AG04450 (cell line): Measurements from ENCODE around the gene PPFIA4. TPM values are rescaled to one million over a fixed set of nuclear protein-coding genes. Genes with fewer than 3 reads are reported as not detected.

Source experiments
- CTCF ChIA-PET: fragments of 300-600, 350-600 bp; formaldehyde crosslinking; extraction: SDS; loops from one replicate; lab custom pipeline; 2022; ENCODE audit warnings: antibody characterized with exemption, inconsistent platforms; lab: Charles Lee
- POLR2A ChIA-PET: fragments of 350-600 bp; formaldehyde crosslinking; extraction: SDS; loops from one replicate; lab custom pipeline; 2021; ENCODE audit warnings: antibody characterized with exemption, inconsistent platforms; lab: Yijun Ruan, JAX
- DNase-seq: peaks from one replicate; pipeline ENCODE4 v3.0.0-alpha.2; 2011; ENCODE audit warnings: low read depth, low spot score
- H3K27ac ChIP-seq: one replicate; pipeline ENCODE4 v1.5.1; 2012; ENCODE audit warnings: low read depth, low read length, control low read depth
- H3K27me3 ChIP-seq: one replicate; pipeline ENCODE4 v1.6.0; 2012; ENCODE audit warnings: low read length; ENCODE audit not compliant: control insufficient read depth, insufficient read depth
- H3K4me3 ChIP-seq: 2 replicates; pipeline ENCODE4 v1.5.1; 2011; ENCODE audit warnings: mild to moderate bottlenecking, low read depth, low read length, control low read depth
- H3K9me3 ChIP-seq: 2 replicates; pipeline ENCODE4 v1.5.1; 2012; ENCODE audit warnings: low read length; ENCODE audit not compliant: control insufficient read depth, insufficient read depth
- CTCF ChIP-seq: IDR thresholded peaks from 2 replicates; pipeline ENCODE4 v1.5.1; 2011; ENCODE audit warnings: low read depth, low read length, control low read depth, inconsistent platforms
- polyA plus RNA-seq: library from polyadenylated mRNA; depleted of rRNA; stranded (reverse); fragments of >200 nt; gene quantifications from 2 replicates; pipeline ENCODE4 v1.2.3, GENCODE V29; 2011

The PPFIA4 gene
- polyA plus RNA-seq, 1 experiment, result 0.82 TPM

- H3K27me3 ChIP-seq, result peaks cover 47% of the 10 kb centered on the region
- DNase-seq, result no peak
- H3K4me3 ChIP-seq, result no peak overlapping the region
- ChIA-PET CTCF (no interaction called here), POLR2A (no interaction called here)
- TF ChIP-seq CTCF, result no peak
- H3K27ac ChIP-seq, result no peak overlapping the region
- H3K9me3 ChIP-seq, result peaks cover 4% of the 10 kb centered on the region; the same call in 1 of the 2 replicates
These were observed 70.7 kb downstream of the PPFIA4 start for GRCh38 chr1:203097001-203097400.

- no peak for TF ChIP-seq CTCF
- Histone ChIP-seq H3K27ac (no peak overlapping the region), H3K9me3 (peaks cover 4% of the 10 kb centered on the region; the same call in 1 of the 2 replicates), H3K27me3 (peaks cover 48% of the 10 kb centered on the region), H3K4me3 (no peak overlapping the region)
- DNase-seq, result no peak
- ChIA-PET CTCF (interaction anchor here (1.2 to 2.3 kb wide), 4 partner anchors 20 to 169 kb away, joined by 3 to 9 read pairs (median 6); no protein-coding TSS in a partner anchor), POLR2A (no interaction called here)
These were observed 72.2 kb downstream of the PPFIA4 start for GRCh38 chr1:203098445-203098844.

- H3K27ac ChIP-seq, result no peak overlapping the region
- CTCF ChIA-PET, result interaction anchor here (1.2 to 2.3 kb wide), 4 partner anchors 19 to 168 kb away, joined by 3 to 9 read pairs (median 6); no protein-coding TSS in a partner anchor
These were observed 72.7 kb downstream of the PPFIA4 start for GRCh38 chr1:203098914-203099520.

GRCh38 chr1:203099805-203100515 lies 73.7 kb downstream of the PPFIA4 start:
- no peak for TF ChIP-seq CTCF
- H3K27ac ChIP-seq, result no peak overlapping the region
- peaks cover 44% of the 10 kb centered on the region for H3K27me3 ChIP-seq
- POLR2A ChIA-PET, result no interaction called here
- no peak overlapping the region for H3K4me3 ChIP-seq
- H3K9me3 ChIP-seq, result no peaks in the 10 kb centered on the region
- CTCF ChIA-PET, result interaction anchor here (1.3 to 2.3 kb wide), 4 partner anchors 18 to 167 kb away, joined by 3 to 9 read pairs (median 4); no protein-coding TSS in a partner anchor
- no peak for DNase-seq

More at GRCh38 chr1:203098914-203099520, 72.7 kb downstream of the PPFIA4 start:
- no peak for TF ChIP-seq CTCF
- DNase-seq, result no peak
- POLR2A ChIA-PET, result no interaction called here
- H3K27me3 ChIP-seq, result peaks cover 48% of the 10 kb centered on the region
- peaks cover 4% of the 10 kb centered on the region; the same call in 1 of the 2 replicates for H3K9me3 ChIP-seq
- no peak overlapping the region for H3K4me3 ChIP-seq

GRCh38 chr1:203100516-203100869 lies 74.2 kb downstream of the PPFIA4 start:
- Histone ChIP-seq H3K27ac (no peak overlapping the region), H3K9me3 (no peaks in the 10 kb centered on the region), H3K27me3 (peaks cover 42% of the 10 kb centered on the region), H3K4me3 (no peak overlapping the region)
- ChIA-PET CTCF (interaction anchor here (1.3 to 2.3 kb wide), 3 partner anchors 18 to 167 kb away, joined by 3 to 9 read pairs (median 3); no protein-coding TSS in a partner anchor), POLR2A (no interaction called here)
- TF ChIP-seq CTCF, result no peak
- DNase-seq, result no peak
